GM18498 (cell line): ENCODE measurements around the gene CEP250.
"Not testable (repeated sequence)": the region's sequence is repeated elsewhere in the genome, so short reads cannot be mapped to it uniquely, and the experiment has no call there.

Experiments
- ATAC-seq: cut with Tn5 transposase; IDR thresholded peaks from one replicate; pipeline ENCODE4 v1.9.1; 2021; ENCODE audit warnings: mild to moderate bottlenecking, moderate library complexity; ENCODE audit not compliant: unreplicated experiment

Gene CEP250

DNA sequence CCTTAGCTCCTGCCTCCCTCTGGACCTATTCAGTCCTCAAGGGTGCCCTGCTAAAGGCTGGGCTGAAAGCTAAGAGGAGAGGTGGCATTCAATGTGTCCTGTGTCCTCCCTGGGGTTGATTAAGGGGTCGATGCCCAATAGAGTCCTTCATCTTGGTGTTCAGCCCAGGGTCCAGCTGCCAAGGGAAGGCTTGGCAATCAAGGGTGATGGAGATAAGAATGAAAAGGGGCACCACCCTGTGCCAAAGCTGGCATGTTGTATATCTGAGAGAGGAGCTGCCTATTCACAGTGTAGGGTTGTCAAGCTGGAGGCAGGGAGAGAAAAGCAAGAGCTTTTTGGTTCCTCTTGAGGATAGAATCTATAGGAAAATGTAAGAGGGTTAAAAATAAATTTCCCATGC lies 61.7 kb downstream of the CEP250 start:
- no peak for ATAC-seq

DNA sequence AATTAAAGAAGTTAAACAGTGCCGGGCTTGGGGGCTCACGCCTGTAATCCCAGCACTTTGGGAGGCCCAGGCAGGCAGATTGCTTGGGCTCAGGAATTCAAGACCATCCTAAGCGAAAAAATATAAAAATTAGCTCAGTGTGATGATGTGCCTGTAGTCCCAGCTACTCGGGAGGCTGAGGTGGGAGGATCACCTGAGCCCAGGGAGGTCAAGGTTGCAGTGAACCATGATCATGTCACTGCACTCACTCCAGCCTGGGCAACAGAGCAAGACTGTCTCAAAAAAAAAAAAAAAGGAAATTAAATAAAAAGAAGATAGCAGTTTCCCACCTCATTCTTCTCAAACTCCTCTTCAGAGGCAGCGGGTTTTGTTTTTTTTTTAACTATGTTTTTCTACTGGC lies 62.4 kb downstream of the CEP250 start:
- ATAC-seq, result not testable (repeated sequence)

DNA sequence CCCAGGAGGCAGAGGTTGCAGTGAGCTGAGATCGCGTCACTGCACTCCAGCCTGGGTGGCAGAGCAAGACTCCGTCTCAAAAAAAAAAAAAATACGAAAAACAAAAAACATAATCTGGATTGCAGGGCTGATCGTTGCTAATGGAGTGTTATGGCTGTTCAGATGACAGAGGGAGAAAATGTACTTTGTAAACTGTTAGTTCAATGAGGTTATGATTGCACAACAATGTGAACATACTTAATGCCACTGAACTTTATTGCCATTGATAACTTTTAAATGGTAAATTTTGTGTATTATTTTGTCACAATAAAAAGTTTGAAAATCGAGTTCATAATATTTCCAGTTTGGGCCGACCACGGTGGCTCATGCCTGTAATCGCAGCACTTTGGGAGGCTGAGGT lies 63.6 kb downstream of the CEP250 start:
- no peak for ATAC-seq

DNA sequence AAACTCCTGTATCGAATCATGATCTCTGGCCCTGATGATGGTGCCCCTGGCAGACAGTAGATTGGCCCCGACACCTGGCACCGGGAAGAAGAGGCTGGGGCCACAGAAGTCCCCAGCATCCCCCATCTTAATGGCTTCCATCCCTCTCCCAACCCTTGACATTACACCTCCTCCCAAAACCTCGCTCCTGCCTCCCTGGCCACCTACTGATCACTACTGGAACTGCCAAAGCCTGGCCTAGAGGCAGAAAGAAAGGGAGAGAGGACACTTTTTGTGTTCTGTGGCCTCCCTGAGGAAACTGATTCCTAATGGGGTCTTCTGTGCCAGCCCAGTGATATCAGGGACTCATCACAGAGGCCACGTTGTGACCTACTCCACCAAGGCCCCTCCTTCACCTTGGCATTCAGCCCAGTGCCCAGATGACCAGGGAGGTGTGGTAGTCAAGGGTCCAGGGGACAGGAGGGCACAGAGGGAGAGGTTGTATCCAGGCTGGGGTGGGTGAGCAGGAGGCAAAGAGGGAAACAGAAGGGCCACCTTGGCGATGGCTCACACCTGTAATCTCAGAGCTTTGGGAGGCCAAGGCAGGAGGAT lies 68.0 kb downstream of the CEP250 start:
- no peak for ATAC-seq

DNA sequence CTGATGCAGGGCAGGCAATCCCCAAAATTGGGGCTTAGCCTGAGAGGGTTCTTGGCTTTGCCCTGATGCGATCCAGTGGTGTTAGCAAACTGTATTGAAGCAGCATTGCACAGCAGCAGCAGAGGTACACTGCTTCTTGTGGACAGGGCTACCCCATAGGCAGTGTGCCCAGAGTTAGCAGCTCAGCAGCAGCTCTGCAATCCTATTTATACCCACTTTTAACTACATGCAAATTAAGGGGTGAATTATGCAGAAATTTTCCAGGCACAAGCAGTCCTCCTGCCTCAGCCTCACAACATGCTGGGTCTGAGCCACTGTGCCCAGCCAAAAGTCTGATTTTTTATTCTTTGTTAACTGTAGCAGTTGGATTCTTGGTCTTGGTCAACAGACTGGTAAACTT lies 70.2 kb downstream of the CEP250 start:
- no peak for ATAC-seq

DNA sequence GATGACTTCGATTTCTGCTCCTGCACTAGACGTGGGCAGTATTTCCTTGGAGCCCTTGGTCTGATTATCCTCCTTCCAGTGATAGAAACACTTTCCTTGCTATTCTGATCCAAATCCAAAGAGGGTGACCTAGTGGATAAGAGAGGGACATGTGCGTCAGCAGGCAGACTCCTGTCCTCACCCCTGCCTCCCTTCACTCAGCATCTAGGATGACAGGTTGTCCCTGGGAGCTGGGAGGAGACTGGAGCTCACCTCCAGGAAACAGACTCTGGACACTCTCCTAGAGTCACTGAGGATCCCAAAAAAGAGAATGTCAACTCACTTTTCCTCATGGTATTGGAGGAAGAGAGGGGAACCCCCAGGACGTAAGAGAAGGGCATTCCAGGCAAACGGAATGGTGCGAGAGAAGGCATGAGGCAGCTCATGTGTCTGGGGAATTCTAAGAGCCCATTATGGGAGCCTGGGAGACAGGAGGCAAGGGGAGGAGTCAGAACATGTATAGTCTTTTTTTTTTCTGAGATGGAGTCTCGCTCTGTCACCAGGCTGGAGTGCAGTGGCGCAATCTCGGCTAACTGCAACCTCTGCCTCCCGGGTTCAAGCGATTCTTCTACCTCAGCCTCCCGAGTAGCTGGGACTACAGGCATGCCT lies 71.8 kb downstream of the CEP250 start:
- no peak for ATAC-seq

DNA sequence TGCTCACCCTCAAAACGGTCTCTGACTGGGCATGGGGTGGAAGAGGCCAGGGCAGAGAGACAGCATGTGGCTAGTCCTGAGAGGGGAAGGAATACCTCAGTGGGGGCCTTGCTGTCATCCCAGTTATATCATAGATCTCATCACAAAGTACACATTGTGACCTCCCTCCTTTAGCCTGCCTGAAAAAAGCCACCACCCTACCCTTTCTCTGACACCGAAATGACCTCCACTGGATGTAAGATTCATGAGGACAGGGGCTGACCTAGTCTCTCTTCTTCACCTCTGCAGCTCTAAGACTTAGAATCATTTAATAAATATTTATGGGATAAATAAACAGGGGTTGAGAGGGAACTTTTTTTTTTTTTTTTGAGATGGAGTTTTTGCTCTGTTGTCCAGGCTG lies 74.2 kb downstream of the CEP250 start, which contains the start of gene C20orf173:
C20orf173 (minus strand) TSS at position 101 of the 400 bp plus-strand sequence. CDS start 279 bp downstream, outside the sequence.
- no peak for ATAC-seq

DNA sequence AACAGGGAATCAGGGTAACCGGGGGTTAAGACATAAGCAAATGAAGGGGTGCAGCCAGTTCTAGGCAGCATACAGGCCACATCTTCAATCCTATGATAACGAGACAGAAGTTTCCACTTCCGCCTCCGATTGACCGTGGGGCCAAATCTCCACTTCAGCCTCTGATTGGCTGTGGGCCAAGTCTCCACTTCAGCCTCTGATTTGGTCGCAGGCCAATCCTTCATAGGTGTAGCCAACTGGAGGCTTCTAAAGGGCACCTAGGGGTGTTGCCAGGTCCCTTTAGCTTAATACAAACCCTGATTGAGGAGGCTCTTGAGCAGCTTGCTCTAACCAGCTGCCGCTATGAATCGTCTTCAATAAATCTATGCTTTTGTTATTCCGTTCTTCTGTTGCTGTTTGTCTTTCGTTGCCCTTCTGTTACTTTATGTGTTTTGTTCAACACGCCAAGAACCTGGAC lies 84.4 kb downstream of the CEP250 start:
- ATAC-seq, result peak; percentile 57

DNA sequence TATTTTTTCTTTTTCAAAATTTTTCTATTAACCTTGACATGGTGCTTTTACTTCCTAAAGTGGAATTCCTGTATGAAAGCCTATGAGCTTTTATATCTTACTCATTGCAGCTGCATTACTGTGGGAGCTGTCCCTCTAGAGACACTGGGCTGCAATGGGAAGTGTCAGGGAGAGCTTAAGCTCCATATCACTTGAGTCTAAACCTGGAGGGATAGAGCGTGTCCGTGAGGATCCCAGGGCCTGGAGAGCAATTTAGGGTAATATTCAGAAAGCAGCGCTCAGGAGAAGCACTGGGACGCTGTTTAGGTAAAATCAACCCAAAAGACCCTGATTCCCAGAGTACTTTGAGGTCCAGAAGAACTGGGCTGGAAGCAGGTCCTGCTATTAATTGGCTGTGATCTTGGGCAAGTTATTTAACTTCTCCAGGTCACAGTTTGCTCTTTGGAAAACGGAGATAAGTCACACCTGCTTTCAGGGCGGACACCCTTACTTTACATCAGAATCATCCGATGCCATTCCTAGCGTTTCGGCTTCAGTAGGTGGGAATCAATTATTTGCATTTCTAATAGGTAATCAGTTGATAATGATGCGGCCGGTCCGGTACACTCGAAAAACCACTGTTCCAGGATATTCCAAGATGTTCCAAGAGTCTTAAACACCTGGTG lies 85.9 kb downstream of the CEP250 start:
- ATAC-seq, result no peak

DNA sequence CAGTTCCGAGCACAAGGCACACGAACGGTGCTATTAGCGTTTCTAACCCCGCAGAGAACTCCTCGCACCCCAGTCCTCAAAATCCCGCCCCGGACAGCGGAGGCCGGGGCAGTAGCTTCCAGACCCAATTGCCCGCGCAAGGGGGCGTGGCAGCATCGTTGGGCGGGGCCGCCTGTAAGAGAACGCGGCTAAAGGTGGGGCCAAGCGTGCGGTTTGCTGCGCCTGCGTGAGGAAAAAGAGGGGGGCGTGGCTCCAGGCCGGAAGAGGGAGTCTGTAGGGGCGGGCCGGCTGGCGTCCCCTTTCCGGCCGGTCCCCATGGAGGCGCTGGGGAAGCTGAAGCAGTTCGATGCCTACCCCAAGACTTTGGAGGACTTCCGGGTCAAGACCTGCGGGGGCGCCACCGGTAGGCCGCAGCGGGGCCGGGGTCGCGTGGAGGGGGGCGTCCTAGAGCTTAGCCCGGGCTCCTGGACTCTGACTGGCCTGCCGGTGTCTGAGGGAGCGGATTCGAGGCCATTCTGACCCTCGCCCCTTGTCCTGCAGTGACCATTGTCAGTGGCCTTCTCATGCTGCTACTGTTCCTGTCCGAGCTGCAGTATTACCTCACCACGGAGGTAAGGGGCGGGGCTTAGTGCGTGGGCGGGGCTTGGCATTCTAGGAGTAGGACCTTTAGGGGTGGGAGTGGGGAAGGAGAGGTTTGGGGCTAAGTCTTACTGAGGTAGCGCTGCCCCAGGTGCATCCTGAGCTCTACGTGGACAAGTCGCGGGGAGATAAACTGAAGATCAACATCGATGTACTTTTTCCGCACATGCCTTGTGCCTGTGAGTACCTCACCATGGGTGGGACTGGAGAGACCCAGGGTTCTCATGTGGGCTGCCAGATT lies 86.6 kb downstream of the CEP250 start, which contains the start of gene ERGIC3:
ERGIC3 (plus strand) TSS at position 296 of the 880 bp plus-strand sequence; CDS start at position 316, 20 bp downstream.
- peak; percentile 87 for ATAC-seq

DNA sequence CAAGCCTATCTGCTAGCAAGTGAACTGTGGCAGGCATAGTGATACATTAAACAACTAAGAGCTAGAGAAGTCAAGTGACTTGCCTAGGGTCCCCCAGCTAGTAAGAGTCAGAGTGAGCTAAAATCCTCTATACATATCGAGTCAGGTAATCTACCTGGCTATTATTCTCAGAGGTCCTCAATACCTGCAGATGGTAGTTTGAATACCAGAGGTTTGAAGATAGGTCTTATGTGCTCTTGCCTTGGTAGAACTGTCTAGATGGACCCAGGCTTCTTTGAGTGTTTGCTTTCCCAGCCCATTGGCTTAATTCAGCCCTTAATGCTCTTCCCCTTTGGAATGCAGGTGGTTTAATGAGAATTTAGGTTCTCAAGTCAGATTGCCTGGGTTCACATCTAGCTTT lies 87.6 kb downstream of the CEP250 start:
- ATAC-seq, result no peak

DNA sequence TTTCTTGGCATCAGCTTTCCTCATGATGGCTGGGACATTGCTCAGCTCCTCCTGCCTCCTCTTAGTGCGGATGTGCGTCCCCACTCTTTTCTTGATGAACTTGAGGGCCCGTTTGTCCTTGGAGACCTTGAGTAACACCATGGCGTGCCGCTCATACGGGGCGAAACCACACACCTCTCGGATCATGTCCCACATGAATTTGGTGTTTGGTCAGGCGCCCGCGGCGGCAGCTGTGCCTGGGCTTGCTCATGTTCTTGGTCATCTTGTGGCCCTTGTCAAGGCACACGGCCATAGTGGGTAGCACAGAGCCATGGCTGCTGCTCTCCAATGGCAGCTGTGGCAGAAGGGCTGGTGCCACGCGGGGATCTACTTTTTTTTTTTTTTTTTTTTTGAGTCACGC lies 89.0 kb downstream of the CEP250 start:
- ATAC-seq, result no peak

DNA sequence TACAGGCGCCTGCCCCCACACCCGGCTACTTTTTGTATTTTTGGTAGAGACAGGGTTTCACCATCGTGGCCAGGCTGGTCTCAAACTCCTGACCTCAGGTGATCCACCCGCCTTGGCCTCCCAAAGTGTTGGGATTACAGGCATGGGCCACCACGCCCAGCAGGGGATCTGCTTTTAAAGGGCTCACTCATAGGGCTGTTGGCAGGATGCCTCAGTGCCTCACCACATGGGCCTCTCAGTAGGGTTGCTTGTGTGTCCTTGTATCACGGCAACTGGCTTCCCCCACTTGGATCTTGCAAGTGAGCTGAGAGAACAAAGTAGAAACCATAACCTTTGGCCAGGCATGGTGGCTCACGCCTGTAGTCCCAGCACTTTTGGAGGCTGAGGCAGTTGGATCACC lies 89.5 kb downstream of the CEP250 start:
- not testable (repeated sequence) for ATAC-seq

DNA sequence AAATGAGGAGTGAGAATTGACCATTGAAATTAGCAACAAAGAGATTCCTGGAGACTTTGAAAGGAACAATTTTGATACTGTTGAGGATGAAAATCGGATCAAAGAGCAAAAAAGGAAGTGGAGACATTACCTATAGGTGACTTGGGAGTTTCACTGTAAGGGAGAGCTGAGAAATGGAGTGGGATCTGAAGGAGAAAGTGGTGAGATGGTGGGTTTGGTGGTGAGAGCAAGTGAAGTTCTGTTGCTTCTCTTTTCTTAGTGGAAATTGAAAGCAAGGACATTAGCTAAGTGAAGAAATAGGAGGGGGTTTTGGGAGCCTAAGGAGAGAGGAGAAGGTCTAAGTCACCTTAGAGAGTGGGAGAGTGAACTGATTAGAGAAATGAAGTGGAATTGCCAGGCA lies 90.7 kb downstream of the CEP250 start:
- no peak for ATAC-seq

DNA sequence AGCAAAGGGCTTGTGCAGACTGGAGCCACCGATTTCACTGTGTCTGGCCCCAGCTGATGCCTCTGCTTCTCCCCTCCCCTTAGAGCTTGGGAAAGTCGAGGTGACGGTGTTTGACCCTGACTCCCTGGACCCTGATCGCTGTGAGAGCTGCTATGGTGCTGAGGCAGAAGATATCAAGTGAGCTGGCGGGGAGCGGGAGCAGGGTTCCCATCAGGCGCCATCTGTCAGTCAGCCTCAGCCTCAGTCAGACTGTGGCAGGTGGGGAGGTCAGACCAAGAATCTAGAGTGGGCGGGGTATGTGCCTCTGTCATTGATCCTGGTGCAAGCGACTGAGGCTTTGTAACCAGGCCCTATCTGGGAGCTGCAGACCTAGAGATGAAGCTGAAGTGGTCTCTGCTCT lies 91.9 kb downstream of the CEP250 start:
- no peak for ATAC-seq

DNA sequence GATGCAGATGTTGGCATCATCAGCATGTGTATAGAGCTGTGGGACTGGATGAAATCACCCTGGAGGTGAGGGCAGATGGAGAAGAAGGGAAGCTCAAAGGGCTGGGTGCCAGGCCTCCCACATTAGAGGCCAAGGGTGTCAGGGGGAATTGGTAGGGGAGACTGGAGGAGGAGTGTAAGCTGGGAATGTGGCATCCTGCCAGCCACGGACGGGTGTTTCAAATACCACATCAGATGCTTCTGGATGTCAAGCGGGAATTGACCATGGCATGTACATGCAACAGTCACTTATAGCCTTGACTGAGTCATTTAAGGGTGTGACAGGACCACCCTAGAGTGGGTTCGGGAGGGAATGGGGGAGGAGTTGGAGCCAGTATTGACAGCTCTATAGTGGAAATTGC lies 96.1 kb downstream of the CEP250 start:
- ATAC-seq, result no peak

DNA sequence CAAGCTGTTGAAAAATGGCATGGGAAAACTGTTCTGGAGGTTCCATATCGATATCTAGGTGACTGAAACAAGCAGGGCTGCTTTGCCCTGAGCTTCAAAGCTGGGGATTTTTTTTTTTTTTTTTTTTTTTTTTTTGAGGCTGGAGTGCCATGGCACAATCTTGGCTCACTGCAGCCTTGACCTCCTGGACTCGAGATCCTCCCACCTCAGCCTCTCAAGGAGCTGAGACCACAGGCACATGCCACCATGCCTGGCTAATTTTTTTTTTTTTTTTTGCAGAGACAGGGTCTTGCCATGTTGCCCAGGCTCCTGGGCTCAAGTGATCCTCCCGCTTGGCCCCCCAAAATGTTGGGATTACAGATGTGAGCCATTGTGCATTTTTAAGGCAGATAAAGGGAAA lies 97.5 kb downstream of the CEP250 start:
- ATAC-seq, result no peak

DNA sequence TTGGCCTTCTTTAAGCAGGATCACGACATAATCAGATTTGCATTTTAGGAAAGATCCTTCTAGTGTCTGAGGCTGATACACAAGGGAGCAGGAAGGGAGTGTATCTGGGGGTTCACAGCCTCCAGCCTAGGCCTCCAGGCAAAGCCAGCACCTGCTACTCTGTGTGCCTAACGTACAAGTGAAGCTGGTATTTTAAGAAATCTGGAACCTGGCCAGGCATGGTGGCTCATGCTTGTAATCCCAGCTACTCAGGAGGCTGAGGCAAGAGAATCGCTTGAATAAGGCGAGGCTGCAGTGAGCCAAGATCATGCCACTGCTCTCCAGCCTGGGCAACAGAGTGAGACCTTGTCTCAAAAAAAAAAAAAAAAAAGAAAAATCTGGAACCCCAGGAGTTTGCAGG lies 100.1 kb downstream of the CEP250 start:
- not testable (repeated sequence) for ATAC-seq

DNA sequence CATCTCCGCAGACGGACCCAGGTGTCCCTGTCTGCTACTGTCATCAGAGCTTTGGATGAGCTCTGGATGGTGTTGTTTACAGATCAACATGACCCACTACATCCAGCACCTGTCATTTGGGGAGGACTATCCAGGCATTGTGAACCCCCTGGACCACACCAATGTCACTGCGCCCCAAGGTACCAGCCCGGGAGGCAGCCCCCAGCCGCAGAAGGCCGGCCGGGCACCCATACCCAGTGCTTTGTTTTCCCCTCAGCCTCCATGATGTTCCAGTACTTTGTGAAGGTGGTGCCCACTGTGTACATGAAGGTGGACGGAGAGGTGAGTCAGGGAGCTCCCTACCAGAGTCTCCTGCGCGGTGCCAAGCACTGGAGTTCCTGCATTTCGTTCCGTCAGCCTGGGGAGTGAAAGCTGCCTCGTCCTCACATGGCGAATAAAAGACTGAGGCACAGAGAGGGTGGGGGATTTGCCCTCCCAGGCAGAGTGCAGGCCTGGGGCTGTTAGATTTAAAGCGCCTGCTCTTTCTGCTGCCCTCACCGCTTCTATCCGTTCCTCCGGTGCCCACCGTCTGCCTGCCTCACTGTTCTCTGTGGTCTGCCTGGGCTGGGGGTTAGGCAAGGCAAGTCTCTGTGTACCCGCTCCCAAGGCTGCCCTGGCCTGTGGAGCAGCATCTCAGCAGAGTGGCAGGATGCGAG lies 100.7 kb downstream of the CEP250 start:
- ATAC-seq, result no peak

DNA sequence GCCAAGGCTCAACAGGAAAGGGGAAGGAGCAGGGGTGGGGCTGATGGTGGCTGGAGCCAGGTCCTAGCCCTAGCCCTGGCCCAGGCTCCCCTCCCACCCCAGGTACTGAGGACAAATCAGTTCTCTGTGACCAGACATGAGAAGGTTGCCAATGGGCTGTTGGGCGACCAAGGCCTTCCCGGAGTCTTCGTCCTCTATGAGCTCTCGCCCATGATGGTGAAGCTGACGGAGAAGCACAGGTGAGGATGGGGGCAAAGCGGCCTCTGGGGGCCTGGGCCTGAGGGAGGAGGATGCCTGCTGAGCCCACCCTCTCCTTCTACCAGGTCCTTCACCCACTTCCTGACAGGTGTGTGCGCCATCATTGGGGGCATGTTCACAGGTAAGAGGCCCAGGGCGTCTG lies 101.5 kb downstream of the CEP250 start:
- ATAC-seq, result no peak

DNA sequence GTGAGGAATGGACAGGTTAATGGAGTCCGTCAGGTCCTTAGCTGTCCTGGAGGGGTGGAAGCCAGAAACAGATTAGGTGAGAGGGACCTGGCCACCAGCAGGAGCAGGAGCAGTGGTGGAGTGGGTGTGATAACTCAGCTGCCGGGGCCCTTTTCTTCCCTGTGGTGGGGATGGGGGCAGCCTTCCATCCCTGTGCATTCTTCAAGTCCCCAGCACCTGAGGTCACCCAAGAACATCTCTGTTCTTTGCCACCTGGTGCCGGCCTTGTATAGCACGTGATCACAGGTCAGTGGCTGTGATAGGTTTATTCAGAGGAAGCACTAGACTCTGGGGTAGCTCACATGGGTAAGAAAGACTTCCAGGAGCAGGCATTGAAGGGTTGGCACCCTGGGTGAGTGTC lies 103.1 kb downstream of the CEP250 start:
- ATAC-seq, result no peak
